ENCODE data around the gene SERPINA1. TPM values are rescaled to one million over a fixed set of nuclear protein-coding genes. Genes with fewer than 3 reads are reported as not detected.

Gene SERPINA1
- total and polyA plus RNA-seq, 2 of the 13 experiments (the other 11 are each of a cell fraction or from before 2014, with no cell fraction given) = 3,266 to 11,015 TPM

DNA sequence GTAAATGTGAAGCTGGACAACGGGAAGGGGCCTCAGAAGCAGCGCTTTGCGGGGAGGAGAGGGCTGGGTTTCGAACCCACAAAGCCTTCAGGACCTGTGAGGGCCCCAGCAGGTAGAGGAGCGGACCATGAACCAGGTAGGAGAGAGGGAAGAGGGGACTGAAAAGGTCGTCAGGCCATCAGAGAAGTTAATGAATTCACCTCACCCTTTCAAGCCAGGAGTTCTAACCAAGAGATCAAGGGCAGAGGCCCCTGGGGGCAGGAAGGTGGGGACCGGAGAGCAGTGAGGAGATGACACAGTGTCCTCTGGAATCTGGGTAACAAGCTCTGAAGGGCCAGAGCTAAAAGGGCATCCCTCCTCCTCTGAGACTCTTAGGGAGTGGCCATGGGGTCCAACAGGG is 19.4 kb downstream of the SERPINA1 start (continued):
- TF ChIP-seq, protein P1, sequence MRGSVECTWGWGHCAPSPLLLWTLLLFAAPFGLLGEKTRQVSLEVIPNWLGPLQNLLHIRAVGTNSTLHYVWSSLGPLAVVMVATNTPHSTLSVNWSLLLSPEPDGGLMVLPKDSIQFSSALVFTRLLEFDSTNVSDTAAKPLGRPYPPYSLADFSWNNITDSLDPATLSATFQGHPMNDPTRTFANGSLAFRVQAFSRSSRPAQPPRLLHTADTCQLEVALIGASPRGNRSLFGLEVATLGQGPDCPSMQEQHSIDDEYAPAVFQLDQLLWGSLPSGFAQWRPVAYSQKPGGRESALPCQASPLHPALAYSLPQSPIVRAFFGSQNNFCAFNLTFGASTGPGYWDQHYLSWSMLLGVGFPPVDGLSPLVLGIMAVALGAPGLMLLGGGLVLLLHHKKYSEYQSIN (CRISPR knock-in tag; IDR thresholded peaks at IDR 0.05; ENCODE audit: borderline replicate concordance) = no peak
- no peak for TF ChIP-seq PCBP1 (IDR thresholded peaks at IDR 0.05; ENCODE audit: borderline replicate concordance, low read depth, low read length)
- TF ChIP-seq HDAC1 (CRISPR knock-in tag; IDR thresholded peaks at IDR 0.05) = peak; percentile 62; the same call in 1 of the 2 replicates
- peak; percentile 99 for TF ChIP-seq ESRRA (CRISPR knock-in tag; IDR thresholded peaks at IDR 0.05; ENCODE audit: low read depth)
- TF ChIP-seq SOX6 (IDR thresholded peaks at IDR 0.05) = no peak
- peak; percentile 69 for TF ChIP-seq SOX6 (CRISPR knock-in tag; IDR thresholded peaks at IDR 0.05)
- TF ChIP-seq, protein P2, sequence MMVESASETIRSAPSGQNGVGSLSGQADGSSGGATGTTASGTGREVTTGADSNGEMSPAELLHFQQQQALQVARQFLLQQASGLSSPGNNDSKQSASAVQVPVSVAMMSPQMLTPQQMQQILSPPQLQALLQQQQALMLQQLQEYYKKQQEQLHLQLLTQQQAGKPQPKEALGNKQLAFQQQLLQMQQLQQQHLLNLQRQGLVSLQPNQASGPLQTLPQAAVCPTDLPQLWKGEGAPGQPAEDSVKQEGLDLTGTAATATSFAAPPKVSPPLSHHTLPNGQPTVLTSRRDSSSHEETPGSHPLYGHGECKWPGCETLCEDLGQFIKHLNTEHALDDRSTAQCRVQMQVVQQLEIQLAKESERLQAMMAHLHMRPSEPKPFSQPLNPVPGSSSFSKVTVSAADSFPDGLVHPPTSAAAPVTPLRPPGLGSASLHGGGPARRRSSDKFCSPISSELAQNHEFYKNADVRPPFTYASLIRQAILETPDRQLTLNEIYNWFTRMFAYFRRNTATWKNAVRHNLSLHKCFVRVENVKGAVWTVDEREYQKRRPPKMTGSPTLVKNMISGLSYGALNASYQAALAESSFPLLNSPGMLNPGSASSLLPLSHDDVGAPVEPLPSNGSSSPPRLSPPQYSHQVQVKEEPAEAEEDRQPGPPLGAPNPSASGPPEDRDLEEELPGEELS (CRISPR knock-in tag; IDR thresholded peaks at IDR 0.05) = peak; percentile 56; the same call in 1 of the 2 replicates
- peak; percentile 90 for TF ChIP-seq MIXL1 (CRISPR knock-in tag; IDR thresholded peaks at IDR 0.05)
- peak; percentile 94 for TF ChIP-seq HNF4A (CRISPR knock-in tag; IDR thresholded peaks at IDR 0.05)
- TF ChIP-seq FOSL2 (CRISPR knock-in tag; IDR thresholded peaks at IDR 0.05) = peak; percentile 56
- TF ChIP-seq, protein P3, sequence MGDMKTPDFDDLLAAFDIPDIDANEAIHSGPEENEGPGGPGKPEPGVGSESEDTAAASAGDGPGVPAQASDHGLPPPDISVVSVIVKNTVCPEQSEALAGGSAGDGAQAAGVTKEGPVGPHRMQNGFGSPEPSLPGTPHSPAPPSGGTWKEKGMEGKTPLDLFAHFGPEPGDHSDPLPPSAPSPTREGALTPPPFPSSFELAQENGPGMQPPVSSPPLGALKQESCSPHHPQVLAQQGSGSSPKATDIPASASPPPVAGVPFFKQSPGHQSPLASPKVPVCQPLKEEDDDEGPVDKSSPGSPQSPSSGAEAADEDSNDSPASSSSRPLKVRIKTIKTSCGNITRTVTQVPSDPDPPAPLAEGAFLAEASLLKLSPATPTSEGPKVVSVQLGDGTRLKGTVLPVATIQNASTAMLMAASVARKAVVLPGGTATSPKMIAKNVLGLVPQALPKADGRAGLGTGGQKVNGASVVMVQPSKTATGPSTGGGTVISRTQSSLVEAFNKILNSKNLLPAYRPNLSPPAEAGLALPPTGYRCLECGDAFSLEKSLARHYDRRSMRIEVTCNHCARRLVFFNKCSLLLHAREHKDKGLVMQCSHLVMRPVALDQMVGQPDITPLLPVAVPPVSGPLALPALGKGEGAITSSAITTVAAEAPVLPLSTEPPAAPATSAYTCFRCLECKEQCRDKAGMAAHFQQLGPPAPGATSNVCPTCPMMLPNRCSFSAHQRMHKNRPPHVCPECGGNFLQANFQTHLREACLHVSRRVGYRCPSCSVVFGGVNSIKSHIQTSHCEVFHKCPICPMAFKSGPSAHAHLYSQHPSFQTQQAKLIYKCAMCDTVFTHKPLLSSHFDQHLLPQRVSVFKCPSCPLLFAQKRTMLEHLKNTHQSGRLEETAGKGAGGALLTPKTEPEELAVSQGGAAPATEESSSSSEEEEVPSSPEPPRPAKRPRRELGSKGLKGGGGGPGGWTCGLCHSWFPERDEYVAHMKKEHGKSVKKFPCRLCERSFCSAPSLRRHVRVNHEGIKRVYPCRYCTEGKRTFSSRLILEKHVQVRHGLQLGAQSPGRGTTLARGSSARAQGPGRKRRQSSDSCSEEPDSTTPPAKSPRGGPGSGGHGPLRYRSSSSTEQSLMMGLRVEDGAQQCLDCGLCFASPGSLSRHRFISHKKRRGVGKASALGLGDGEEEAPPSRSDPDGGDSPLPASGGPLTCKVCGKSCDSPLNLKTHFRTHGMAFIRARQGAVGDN (CRISPR knock-in tag; IDR thresholded peaks at IDR 0.05) = peak; percentile 63
- TF ChIP-seq ZNF331 (CRISPR knock-in tag; IDR thresholded peaks at IDR 0.05) = 0 out of 2 replicates have a peak, but pooled peaks have one; percentile 25
- TF ChIP-seq, protein P4, sequence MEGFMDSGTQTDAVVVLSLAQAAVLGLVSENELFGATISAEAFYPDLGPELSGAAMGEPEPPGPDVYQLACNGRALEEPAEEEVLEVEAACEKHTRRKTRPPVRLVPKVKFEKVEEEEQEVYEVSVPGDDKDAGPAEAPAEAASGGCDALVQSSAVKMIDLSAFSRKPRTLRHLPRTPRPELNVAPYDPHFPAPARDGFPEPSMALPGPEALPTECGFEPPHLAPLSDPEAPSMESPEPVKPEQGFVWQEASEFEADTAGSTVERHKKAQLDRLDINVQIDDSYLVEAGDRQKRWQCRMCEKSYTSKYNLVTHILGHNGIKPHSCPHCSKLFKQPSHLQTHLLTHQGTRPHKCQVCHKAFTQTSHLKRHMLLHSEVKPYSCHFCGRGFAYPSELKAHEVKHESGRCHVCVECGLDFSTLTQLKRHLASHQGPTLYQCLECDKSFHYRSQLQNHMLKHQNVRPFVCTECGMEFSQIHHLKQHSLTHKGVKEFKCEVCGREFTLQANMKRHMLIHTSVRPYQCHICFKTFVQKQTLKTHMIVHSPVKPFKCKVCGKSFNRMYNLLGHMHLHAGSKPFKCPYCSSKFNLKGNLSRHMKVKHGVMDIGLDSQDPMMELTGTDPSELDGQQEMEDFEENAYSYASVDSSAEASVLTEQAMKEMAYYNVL (CRISPR knock-in tag; IDR thresholded peaks at IDR 0.05; ENCODE audit: borderline replicate concordance) = peak; percentile 84; the same call in 1 of the 2 replicates
- TF ChIP-seq ELF3 (CRISPR knock-in tag; IDR thresholded peaks at IDR 0.05) = peak; percentile 64; the same call in 1 of the 2 replicates
- TF ChIP-seq GATAD2A (CRISPR knock-in tag; IDR thresholded peaks at IDR 0.05) = peak; percentile 46; the same call in 1 of the 2 replicates
- TF ChIP-seq ZNF749 (CRISPR knock-in tag; IDR thresholded peaks at IDR 0.05; ENCODE audit: borderline replicate concordance) = no peak
- no peak for TF ChIP-seq ZNF563 (CRISPR knock-in tag; IDR thresholded peaks at IDR 0.05)
- no peak for TF ChIP-seq MTF1 (CRISPR knock-in tag; IDR thresholded peaks at IDR 0.05)
- peak; percentile 20; the same call in 1 of the 2 replicates for TF ChIP-seq ZNF441 (CRISPR knock-in tag; IDR thresholded peaks at IDR 0.05; ENCODE audit: borderline replicate concordance)
- no peak for TF ChIP-seq CREB1 (IDR thresholded peaks at IDR 0.05)
- TF ChIP-seq CREB1 (CRISPR knock-in tag; IDR thresholded peaks at IDR 0.05) = peak; percentile 49; the same call in 1 of the 2 replicates
- TF ChIP-seq, protein P5, sequence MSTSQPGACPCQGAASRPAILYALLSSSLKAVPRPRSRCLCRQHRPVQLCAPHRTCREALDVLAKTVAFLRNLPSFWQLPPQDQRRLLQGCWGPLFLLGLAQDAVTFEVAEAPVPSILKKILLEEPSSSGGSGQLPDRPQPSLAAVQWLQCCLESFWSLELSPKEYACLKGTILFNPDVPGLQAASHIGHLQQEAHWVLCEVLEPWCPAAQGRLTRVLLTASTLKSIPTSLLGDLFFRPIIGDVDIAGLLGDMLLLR (CRISPR knock-in tag; IDR thresholded peaks at IDR 0.05) = no peak
